Ascending aorta (tissue), 2 donors: ENCODE data around the gene KRTDAP. TPM values are rescaled to one million over a fixed set of nuclear protein-coding genes. Genes with fewer than 3 reads are reported as not detected.

Source experiments
- DNase-seq, 2 donors: peaks; one replicate each; pipeline ENCODE4 v3.0.0-alpha.2; 2019; ENCODE audit warnings: low spot score in 2 of 2
- H3K27ac ChIP-seq, 2 donors: fragments of 200-600 bp; sonication (generic); one replicate each; pipeline ENCODE4 v1.5.1; 2016 to 2017; ENCODE audit warnings: mild to moderate bottlenecking in 1 of 2
- H3K27me3 ChIP-seq: fragments of 200-600 bp; sonication (generic); one replicate; pipeline ENCODE4 v1.5.1; 2017
- H3K36me3 ChIP-seq, 2 donors: fragments of 200-600 bp; sonication (generic); one replicate each; pipeline ENCODE4 v1.5.1; 2016
- H3K4me1 ChIP-seq, 2 donors: fragments of 200-600 bp; sonication (generic); one replicate each; pipeline ENCODE4 v1.5.1; 2016 to 2017; ENCODE audit warnings: mild to moderate bottlenecking in 1 of 2
- H3K4me3 ChIP-seq, 2 donors: fragments of 200-600 bp; sonication (generic); one replicate each; pipeline ENCODE4 v1.5.1; 2016 to 2017; ENCODE audit warnings: mild to moderate bottlenecking in 1 of 2
- H3K9me3 ChIP-seq, 2 donors: fragments of 200-600 bp; sonication (generic); one replicate each; pipeline ENCODE4 v1.5.1; 2016
- intact Hi-C: fragments of 100-400 bp; cut with DNase I; formaldehyde crosslinking; loops from one replicate; pipeline ENCODE4 v1.15.1; 2023
- total RNA-seq: library from RNA; depleted of rRNA; stranded (reverse); fragments of >200 nt; gene quantifications from one replicate; pipeline ENCODE4 v1.1.0, GENCODE V29; 2016
- TF ChIP-seq, protein P1 (sequence below), 3 experiments: fragments of 200-600 bp in 2 of 3; fragments of 450-650 bp in 1 of 3; sonication (generic) in 2 of 3; IDR thresholded peaks; one replicate each; pipeline ENCODE4 v1.5.1; 2016 to 2019; ENCODE audit warnings: antibody characterized with exemption in 3 of 3, mild to moderate bottlenecking in 1 of 3, moderate library complexity in 1 of 3

Gene KRTDAP
- total RNA-seq, 1 donor from 2014 or later, result not detected

DNA sequence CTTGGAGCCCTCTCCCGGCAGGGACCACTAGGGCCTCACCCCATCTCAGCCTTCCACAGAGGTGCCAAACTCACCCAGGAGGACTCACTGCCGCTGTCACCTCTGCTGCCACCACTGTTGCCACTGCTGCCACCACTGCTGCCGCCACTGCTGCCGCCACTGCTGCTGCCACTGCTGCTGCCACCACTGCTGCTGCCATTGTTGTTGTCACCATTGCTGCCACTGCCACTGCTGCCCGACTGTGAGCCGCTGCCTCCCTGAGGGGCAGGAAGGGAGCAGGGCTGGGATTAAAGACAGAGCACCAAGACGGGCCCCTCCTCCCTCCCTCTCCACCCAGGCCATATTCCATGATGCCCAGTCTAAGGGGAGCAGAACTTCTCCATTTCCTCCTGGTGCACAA lies 21.1 kb upstream of the KRTDAP start:
- H3K27ac ChIP-seq, result no peak overlapping the region
- no peak overlapping the region for H3K4me3 ChIP-seq
- H3K4me1 ChIP-seq, result no peaks in the 10 kb centered on the region
- H3K27me3 ChIP-seq, result no peaks in the 10 kb centered on the region
- no peaks in the 10 kb centered on the region for H3K36me3 ChIP-seq
- no peak for DNase-seq
- TF ChIP-seq, protein P1, sequence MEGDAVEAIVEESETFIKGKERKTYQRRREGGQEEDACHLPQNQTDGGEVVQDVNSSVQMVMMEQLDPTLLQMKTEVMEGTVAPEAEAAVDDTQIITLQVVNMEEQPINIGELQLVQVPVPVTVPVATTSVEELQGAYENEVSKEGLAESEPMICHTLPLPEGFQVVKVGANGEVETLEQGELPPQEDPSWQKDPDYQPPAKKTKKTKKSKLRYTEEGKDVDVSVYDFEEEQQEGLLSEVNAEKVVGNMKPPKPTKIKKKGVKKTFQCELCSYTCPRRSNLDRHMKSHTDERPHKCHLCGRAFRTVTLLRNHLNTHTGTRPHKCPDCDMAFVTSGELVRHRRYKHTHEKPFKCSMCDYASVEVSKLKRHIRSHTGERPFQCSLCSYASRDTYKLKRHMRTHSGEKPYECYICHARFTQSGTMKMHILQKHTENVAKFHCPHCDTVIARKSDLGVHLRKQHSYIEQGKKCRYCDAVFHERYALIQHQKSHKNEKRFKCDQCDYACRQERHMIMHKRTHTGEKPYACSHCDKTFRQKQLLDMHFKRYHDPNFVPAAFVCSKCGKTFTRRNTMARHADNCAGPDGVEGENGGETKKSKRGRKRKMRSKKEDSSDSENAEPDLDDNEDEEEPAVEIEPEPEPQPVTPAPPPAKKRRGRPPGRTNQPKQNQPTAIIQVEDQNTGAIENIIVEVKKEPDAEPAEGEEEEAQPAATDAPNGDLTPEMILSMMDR (IDR thresholded peaks at IDR 0.05), result no peak
- no peaks in the 10 kb centered on the region for H3K9me3 ChIP-seq
- intact Hi-C loops, result loop anchor here (2.0 kb wide), 1 partner anchor 33 kb away; the partner anchor contains the start of gene TMEM147

DNA sequence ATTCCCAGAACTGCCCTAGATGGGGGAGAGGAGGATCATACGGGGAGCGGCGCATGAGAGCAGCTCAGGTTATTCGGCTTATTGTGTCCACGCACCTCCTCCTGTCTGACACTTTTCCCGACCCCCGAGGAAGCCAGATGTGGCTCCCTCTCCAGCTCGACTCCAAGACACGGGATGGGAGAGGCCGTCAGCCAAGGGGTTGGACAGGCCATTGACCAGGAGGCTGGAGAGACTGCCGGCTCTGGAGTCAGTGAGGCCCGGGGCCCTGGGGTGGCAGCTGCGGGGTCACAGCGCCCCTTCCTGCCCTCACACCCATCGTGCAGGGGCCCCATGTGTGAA lies 20.3 kb upstream of the KRTDAP start:
- peak overlapping the region in 1 of 2 donors; percentile 46 for H3K27ac ChIP-seq
- no peaks in the 10 kb centered on the region for H3K36me3 ChIP-seq
- no peaks in the 10 kb centered on the region for H3K27me3 ChIP-seq
- TF ChIP-seq, protein P1 (IDR thresholded peaks at IDR 0.05), result no peak
- H3K4me1 ChIP-seq, result no peaks in the 10 kb centered on the region
- intact Hi-C loops, result loop anchor here (2.0 kb wide), 1 partner anchor 34 kb away; the partner anchor contains the start of gene TMEM147
- no peak for DNase-seq
- peak overlapping the region; percentile 49 to 67 for H3K4me3 ChIP-seq
- no peaks in the 10 kb centered on the region for H3K9me3 ChIP-seq

DNA sequence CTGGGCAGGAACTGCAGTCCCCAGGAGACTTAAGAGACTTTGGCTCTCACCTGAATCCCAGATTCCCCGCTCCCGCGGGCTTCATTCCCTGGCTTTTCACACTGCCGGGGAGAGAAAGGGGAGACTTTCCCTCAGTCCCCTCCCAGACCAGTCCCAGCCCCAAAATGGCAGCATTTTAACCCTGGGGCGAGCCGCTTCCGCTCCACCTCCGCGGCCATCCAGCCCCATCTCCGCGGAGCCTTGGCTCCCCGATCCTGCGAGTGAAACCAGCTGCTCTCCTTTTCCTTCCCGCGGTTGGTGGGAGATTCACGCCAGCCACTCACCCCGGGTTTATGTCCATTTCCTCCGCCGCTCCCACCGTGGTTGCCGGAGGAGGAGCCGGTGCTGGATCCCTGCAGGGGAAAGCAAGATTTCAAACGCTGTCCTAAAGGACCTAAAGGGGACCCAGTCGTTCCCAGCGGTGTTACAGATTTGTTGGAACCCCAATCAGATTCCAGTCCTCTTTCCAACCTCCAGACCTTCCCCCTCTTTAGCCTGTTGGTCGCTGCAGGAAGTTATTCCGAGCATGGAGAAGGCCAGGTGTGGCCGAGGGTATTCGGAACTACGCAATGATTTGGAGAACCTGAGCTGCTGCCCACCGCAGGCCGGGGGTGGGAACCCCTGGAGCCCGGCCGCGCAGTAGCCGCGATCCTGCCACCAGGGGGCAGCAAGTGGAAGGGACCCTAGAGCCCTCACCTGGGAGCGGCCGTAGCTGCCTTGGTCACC lies 19.8 kb upstream of the KRTDAP start:
- TF ChIP-seq, protein P1 (IDR thresholded peaks at IDR 0.05), result peak; percentile 82 to 96 (median 84)
- Histone ChIP-seq H3K9me3 (no peaks in the 10 kb centered on the region), H3K27me3 (no peaks in the 10 kb centered on the region), H3K4me1 (no peaks in the 10 kb centered on the region), H3K36me3 (no peaks in the 10 kb centered on the region), H3K4me3 (peak overlapping the region; percentile 49 to 67), H3K27ac (peak overlapping the region; percentile 46 to 59)
- intact Hi-C loops, result loop anchor here (2.0 to 10.0 kb wide), 2 partner anchors 35 to 445 kb away; partner anchors contain the start of gene TMEM147
- peak in 1 of 2 donors; percentile 88 for DNase-seq

DNA sequence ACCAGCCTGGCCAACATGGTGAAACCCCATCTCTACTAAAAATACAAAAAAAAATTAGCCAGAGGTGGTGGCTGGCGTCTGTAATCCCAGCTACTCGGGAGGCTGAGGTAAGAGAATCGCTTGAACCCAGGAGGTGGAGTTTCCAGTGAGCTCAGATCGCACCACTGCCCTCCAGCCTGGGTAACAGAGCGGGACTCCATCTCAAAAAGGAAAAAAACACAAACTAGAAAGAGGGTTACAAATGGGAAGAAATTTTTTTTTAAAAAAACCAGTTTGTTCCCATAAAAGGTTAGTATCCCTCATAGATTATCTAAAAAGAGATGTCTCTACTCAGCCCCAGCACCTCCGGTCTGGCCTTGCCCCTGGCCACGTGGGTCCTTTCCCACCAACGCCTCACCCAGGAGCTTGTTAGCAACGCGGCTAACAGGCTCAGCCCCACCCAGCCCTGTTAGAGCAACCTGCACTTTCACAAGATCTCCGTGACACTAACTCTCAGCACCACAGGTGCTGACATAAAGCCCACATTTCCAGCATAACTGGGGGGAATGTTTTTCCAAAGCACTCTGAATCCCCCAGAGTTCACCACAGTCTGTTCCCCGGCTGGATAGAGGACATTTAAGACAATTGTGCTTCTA lies 18.9 kb upstream of the KRTDAP start:
- intact Hi-C loops, result loop anchor here (10.0 kb wide), 1 partner anchor 444 kb away; no protein-coding TSS in a partner anchor
- H3K27me3 ChIP-seq, result no peaks in the 10 kb centered on the region
- H3K36me3 ChIP-seq, result no peaks in the 10 kb centered on the region
- H3K9me3 ChIP-seq, result no peaks in the 10 kb centered on the region
- TF ChIP-seq, protein P1 (IDR thresholded peaks at IDR 0.05), result no peak
- no peaks in the 10 kb centered on the region for H3K4me1 ChIP-seq
- H3K4me3 ChIP-seq, result peak overlapping the region; percentile 49 to 67
- peak overlapping the region in 1 of 2 donors; percentile 59 for H3K27ac ChIP-seq
- DNase-seq, result no peak

DNA sequence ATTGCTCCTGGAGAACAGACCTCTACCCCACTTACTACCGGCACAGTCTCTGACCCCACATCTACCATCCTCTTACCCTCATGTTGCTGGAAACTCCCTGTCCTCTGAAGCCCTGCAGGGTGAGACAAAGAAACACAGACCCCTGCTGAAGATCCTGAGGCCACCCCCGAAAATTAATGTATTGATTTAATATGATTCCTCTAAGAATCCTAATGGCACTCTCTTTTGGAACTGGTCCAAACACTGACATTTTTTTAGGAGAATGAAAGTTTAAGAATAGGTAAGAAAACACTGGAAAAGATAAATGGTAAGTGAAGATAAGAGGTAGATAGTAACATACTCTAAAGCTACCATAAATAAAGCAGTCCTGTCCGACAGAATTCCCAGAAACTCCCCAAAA lies 17.9 kb upstream of the KRTDAP start:
- Histone ChIP-seq H3K27me3 (no peaks in the 10 kb centered on the region), H3K36me3 (no peaks in the 10 kb centered on the region), H3K9me3 (no peaks in the 10 kb centered on the region), H3K27ac (no peak overlapping the region), H3K4me1 (no peaks in the 10 kb centered on the region), H3K4me3 (no peak overlapping the region)
- TF ChIP-seq, protein P1 (IDR thresholded peaks at IDR 0.05), result no peak
- no peak for DNase-seq
- intact Hi-C loops, result loop anchor here (10.0 kb wide), 1 partner anchor 443 kb away; no protein-coding TSS in a partner anchor
